Measurements from ENCODE around the gene TEX44.

TEX44 gene

DNA sequence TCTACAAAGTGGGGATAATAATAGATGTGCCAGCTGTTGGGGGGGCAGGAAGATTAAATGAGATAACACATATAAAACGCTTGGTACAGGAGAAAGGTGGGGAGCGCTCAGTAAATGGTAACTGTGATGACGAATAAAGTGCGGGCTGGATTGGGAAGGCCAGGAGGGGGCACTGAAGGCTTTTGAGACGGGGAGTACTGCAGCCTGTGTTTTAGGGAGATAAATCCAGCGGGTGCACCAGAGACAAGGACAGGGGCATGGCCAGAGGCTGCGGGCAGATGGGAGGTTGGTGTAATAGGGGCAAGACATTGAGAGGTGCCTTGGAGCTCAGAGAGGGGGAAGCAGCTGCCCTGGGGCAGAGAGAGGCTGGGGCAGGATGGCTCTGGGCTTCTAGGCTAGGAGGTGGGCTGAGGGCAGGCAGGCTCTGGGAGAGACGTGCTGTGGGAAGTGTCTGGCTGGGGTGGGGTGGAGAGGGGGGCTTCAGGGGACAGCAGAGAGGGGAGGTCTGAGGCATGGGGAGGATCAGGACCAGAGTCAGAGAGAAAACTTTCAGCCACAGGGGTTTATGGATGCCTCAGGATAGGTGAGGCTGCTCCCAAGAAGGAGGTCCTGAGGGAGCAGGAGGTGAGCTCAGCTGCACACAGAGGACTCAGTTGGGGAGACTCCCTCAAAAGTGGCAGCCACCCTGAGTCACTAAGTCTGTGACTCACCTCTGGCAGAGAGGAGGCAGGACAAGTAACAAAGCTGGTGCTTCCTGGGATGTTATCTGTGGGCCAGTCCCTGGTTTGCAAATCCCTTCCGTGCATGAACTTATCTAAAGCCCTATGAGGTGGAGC is 18.8 kb downstream of the TEX44 start:
- TF ChIP-seq, protein P1, sequence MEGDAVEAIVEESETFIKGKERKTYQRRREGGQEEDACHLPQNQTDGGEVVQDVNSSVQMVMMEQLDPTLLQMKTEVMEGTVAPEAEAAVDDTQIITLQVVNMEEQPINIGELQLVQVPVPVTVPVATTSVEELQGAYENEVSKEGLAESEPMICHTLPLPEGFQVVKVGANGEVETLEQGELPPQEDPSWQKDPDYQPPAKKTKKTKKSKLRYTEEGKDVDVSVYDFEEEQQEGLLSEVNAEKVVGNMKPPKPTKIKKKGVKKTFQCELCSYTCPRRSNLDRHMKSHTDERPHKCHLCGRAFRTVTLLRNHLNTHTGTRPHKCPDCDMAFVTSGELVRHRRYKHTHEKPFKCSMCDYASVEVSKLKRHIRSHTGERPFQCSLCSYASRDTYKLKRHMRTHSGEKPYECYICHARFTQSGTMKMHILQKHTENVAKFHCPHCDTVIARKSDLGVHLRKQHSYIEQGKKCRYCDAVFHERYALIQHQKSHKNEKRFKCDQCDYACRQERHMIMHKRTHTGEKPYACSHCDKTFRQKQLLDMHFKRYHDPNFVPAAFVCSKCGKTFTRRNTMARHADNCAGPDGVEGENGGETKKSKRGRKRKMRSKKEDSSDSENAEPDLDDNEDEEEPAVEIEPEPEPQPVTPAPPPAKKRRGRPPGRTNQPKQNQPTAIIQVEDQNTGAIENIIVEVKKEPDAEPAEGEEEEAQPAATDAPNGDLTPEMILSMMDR (IDR thresholded peaks at IDR 0.05; ENCODE audit: low read depth, low read length): peak; percentile 29
- DNase-seq (ENCODE audit: low read depth in 2 of 2): peak; percentile 53 to 90
- H3K4me3 ChIP-seq (replicated peaks in 1 of 2; ENCODE audit: low read depth in 2 of 2, low read length in 2 of 2): no peak overlapping the region

DNA sequence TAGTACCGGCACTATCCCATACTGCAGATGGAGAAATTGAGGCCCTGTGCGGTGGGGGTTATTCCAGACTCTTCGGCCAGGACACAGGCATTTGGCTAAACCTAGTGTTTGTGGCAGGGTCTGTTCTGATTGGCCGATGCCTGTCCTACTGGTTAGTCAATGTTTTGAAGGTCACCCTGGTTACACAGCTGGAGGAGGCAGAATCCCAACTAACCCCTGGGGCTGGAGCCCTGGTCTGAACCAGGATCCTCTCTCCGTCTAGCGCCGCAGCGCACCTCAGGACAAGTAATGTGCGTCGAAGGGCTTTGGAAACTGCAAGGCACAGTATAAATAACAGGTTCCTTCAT is 19.4 kb downstream of the TEX44 start:
- TF ChIP-seq, protein P1 (IDR thresholded peaks at IDR 0.05; ENCODE audit: low read depth, low read length): no peak
- peak; percentile 80 to 91 for DNase-seq (ENCODE audit: low read depth in 2 of 2)
- H3K4me3 ChIP-seq (replicated peaks in 1 of 2; ENCODE audit: low read depth in 2 of 2, low read length in 2 of 2): no peak overlapping the region

DNA sequence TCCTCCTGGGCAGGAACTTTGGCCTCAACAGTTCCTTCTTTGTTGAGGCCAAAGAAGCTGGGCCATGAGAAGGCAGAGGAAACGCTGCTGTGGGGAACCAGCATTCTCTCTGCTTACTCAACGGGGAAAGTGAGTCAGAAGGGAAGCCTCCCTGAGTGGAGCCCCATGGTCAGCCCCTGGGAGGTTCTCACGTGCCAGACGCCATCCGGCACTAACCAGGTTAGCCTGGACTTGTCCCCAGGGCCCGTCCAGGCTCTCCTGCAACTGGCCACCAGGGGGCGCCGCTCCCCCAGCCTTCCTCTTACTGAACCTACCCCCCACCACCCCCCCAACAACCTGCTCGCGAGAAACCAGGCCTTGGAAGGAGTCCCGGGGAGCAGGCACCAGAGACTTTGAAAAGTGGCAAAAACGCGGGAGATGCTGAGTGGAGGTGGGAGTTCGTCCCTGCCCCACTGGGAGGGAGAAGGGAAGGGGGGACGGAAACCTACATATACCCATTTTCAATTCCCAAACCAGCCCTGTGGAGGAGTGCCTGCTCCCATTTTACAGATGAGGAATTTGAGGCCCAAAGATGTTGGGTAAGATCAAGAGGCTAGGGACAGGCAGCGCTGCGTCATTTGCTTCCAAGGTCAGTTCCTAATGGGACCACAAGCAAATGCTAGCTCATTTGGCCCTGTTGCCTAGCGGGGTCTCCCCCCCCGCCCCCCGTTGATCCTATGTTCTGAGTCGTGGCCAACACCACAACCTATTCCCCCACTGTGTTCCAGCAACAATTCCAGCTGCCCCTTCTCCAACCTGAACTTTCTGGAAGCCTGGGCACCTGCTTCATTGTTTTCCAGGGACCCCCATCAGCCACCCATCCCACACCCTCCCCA is 20.0 kb downstream of the TEX44 start:
- peak; percentile 95 to 98 for DNase-seq (ENCODE audit: low read depth in 2 of 2)
- no peak overlapping the region for H3K4me3 ChIP-seq (replicated peaks in 1 of 2; ENCODE audit: low read depth in 2 of 2, low read length in 2 of 2)
- TF ChIP-seq, protein P1 (IDR thresholded peaks at IDR 0.05; ENCODE audit: low read depth, low read length): peak; percentile 87

DNA sequence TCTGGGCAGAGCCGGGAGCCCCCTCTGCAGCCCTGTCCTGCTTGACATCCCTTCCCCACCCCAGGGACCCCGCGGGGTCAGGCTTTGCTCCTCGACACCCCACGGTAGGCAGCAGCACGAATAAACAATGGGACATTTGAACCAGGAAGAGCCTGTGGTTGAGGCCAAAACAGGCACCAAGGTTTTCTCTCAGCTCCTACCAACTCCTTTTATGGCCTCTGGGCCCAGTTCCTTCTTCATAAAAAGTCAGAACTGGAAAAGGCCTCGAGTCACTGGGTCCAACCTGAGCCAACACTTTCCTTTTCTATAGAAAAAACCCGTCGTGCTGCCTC is 20.6 kb downstream of the TEX44 start:
- TF ChIP-seq, protein P1 (IDR thresholded peaks at IDR 0.05; ENCODE audit: low read depth, low read length): no peak
- DNase-seq (ENCODE audit: low read depth in 2 of 2): peak in 1 of 2 donors; percentile 32
- no peak overlapping the region for H3K4me3 ChIP-seq (replicated peaks in 1 of 2; ENCODE audit: low read depth in 2 of 2, low read length in 2 of 2)

DNA sequence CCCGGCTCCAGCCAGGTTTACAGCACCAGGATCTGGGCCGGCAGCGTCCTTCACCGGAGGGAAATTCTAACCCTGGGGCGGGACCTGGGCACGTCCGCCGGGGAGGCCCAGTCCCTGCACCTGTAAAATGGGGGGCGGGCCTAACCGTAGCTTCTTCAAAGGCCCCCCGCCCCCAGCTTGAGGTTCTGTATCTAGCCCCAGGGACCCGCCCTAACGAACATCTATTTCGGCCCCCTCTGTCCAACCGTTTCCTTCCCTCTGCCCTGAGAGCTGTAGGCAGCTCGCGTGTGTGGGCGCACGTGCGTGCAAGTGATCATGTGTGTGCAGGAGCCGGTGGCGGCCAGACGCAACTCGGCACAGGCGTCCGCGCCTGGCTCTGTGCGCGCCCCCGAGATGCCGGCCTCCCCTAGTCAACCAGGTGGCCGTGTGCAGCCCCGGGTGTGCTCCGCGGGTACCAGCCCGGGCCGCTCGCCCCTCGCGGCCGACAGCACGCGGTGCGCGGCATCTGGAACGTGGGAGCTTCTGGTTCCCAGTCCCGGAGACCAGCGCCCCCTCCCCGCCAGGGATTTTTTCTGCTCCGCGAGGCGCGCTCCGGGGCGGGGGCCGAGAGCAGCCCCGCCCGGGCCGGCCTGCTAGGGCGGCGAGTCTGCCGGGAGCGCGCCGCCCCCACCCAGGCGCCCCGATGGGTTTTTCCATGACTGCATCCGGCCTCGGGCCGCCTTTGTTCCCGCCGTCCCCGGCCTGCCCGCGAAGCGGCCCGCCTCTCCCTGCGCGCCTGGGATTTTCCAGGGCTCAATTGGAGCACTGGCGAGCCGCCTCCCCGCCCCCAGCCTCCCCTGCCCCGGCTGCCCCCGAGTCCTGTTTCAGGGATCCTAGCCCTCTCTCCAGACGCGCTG is 21.2 kb downstream of the TEX44 start:
- peak overlapping the region; percentile 40 to 41 for H3K4me3 ChIP-seq (replicated peaks in 1 of 2; ENCODE audit: low read depth in 2 of 2, low read length in 2 of 2)

More for the DNA sequence above, 21.2 kb downstream of the TEX44 start:
- DNase-seq (ENCODE audit: low read depth in 2 of 2): peak; percentile 77 to 78
- TF ChIP-seq, protein P1 (IDR thresholded peaks at IDR 0.05; ENCODE audit: low read depth, low read length): no peak
